Astrocyte of the cerebellum (primary cell): ENCODE results near the gene SCP2.

Experiments
- DNase-seq: peaks from one replicate; pipeline ENCODE4 v3.0.0-alpha.2; 2011; ENCODE audit warnings: low read depth
- H3K4me3 ChIP-seq: 2 replicates; pipeline ENCODE4 v1.5.1; 2011; ENCODE audit warnings: mild to moderate bottlenecking, low read depth, low read length, moderate library complexity
- in situ Hi-C: cut with HindIII; loops from 2 replicates; pipeline ENCODE4 v1.10.0; 2017; ENCODE audit warnings: low sequenced_read_pairs
- TF ChIP-seq, protein P1 (sequence below): IDR thresholded peaks from 2 replicates; pipeline ENCODE4 v1.5.1; 2012; ENCODE audit warnings: low read length, low read depth, moderate library complexity, mild to moderate bottlenecking; ENCODE audit errors: missing control alignments

The SCP2 gene

GRCh38 chr1:52907812-52908153 is 19.3 kb upstream of the SCP2 start:
- H3K4me3 ChIP-seq = no peak overlapping the region
- no peak for DNase-seq
- in situ Hi-C loops = no loop called here
- TF ChIP-seq, protein P1, sequence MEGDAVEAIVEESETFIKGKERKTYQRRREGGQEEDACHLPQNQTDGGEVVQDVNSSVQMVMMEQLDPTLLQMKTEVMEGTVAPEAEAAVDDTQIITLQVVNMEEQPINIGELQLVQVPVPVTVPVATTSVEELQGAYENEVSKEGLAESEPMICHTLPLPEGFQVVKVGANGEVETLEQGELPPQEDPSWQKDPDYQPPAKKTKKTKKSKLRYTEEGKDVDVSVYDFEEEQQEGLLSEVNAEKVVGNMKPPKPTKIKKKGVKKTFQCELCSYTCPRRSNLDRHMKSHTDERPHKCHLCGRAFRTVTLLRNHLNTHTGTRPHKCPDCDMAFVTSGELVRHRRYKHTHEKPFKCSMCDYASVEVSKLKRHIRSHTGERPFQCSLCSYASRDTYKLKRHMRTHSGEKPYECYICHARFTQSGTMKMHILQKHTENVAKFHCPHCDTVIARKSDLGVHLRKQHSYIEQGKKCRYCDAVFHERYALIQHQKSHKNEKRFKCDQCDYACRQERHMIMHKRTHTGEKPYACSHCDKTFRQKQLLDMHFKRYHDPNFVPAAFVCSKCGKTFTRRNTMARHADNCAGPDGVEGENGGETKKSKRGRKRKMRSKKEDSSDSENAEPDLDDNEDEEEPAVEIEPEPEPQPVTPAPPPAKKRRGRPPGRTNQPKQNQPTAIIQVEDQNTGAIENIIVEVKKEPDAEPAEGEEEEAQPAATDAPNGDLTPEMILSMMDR = no peak

- no peak for DNase-seq
- no peak overlapping the region for H3K4me3 ChIP-seq
- in situ Hi-C loops = no loop called here
- TF ChIP-seq, protein P1 = no peak
Observed at GRCh38 chr1:52911541-52911940, 15.5 kb upstream of the SCP2 start.

- no peak for DNase-seq
- TF ChIP-seq, protein P1 = no peak
- in situ Hi-C loops = no loop called here
- no peak overlapping the region for H3K4me3 ChIP-seq
Observed at GRCh38 chr1:52913014-52913413, 14.1 kb upstream of the SCP2 start.

GRCh38 chr1:52913537-52913936 is 13.5 kb upstream of the SCP2 start:
- no peak overlapping the region for H3K4me3 ChIP-seq
- TF ChIP-seq, protein P1 = no peak
- in situ Hi-C loops = no loop called here
- no peak for DNase-seq

GRCh38 chr1:52914463-52914862 is 12.6 kb upstream of the SCP2 start:
- in situ Hi-C loops = no loop called here
- TF ChIP-seq, protein P1 = no peak
- DNase-seq = no peak
- no peak overlapping the region for H3K4me3 ChIP-seq

GRCh38 chr1:52915211-52915854 is 11.7 kb upstream of the SCP2 start:
- TF ChIP-seq, protein P1 = no peak
- DNase-seq = no peak
- no peak overlapping the region for H3K4me3 ChIP-seq
- in situ Hi-C loops = no loop called here

DNA sequence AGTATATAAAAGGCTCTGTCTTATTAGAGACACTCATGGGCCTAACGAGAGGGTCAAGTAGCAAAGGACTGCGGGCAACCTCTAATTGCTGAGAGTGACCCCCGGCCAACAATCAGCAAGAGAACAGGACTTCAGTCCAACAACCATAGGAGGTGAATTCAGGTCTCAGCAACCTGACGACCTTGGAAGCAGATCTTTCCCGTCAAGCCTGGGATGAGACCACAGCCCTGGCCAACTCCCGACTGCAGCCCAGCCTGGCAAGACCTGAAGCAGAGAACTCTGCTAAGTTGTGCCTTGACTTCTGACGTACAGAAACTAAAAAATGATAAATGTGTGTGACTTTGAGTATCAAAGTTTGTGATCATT is 11.2 kb upstream of the SCP2 start:
- DNase-seq = no peak
- no peak overlapping the region for H3K4me3 ChIP-seq
- in situ Hi-C loops = no loop called here
- TF ChIP-seq, protein P1 = no peak
